GM20431 (cell line): ENCODE data around the gene UGT1A10.

Experiments used
- in situ Hi-C: fragments of 300-500 bp; cut with MseI, MboI; formaldehyde crosslinking; loops from one replicate; pipeline ENCODE4 v1.15.0; 2020; ENCODE audit warnings: low sequenced_read_pairs; ENCODE audit not compliant: unreplicated experiment

Gene UGT1A10

GRCh38 chr2:233817361-233817911 lies 181.2 kb downstream of the UGT1A10 start:
- in situ Hi-C loops: no loop called here

- in situ Hi-C loops: no loop called here
Observed at GRCh38 chr2:233817995-233818638, 181.9 kb downstream of the UGT1A10 start.

- in situ Hi-C loops: no loop called here
Observed at GRCh38 chr2:233818639-233819621, 182.7 kb downstream of the UGT1A10 start.

- in situ Hi-C loops: no loop called here
Observed at GRCh38 chr2:233819884-233820773, 183.9 kb downstream of the UGT1A10 start.

- in situ Hi-C loops: no loop called here
Observed at GRCh38 chr2:233820774-233821105, 184.5 kb downstream of the UGT1A10 start.

- in situ Hi-C loops: no loop called here
Observed at GRCh38 chr2:233821196-233821595, 184.9 kb downstream of the UGT1A10 start.

- in situ Hi-C loops: no loop called here
Observed at GRCh38 chr2:233821709-233822100, 185.5 kb downstream of the UGT1A10 start.

GRCh38 chr2:233822101-233822771 lies 186.0 kb downstream of the UGT1A10 start:
- in situ Hi-C loops: no loop called here
